HepG2 (cell line): Measurements from ENCODE around the gene IGFBP5. TPM values are rescaled to one million over a fixed set of nuclear protein-coding genes. Genes with fewer than 3 reads are reported as not detected.

Source experiments
- ATAC-seq: fragments of 200-7000 bp; cut with Tn5 transposase; 3 replicates; pipeline ENCODE4 v1.9.1; 2020; ENCODE audit warnings: mild to moderate bottlenecking, moderate library complexity
- BruUV-seq: library from RNA; stranded (reverse); fragments of 400-500 nt; replicated peaks from 2 replicates; lab custom pipeline; 2021; lab: Mats Ljungman, UMichigan
- CTCF ChIA-PET: fragments of 300-600 bp; formaldehyde crosslinking; extraction: SDS; loops from one replicate; lab custom pipeline; 2021; ENCODE audit warnings: low total read pairs, inconsistent platforms, low intra/inter-chr PET ratio; lab: Yijun Ruan, JAX
- POLR2A ChIA-PET: fragments of 350-600 bp; sonication (Branson Sonifier 250); formaldehyde crosslinking; loops from one replicate; lab custom pipeline; 2020; ENCODE audit warnings: antibody characterized with exemption, inconsistent platforms; lab: Yijun Ruan, JAX
- DNase-seq: peaks from one replicate; pipeline ENCODE4 v3.0.0-alpha.2; 2015; ENCODE audit warnings: low spot score
- FAIRE-seq: peaks from 3 replicates; lab custom pipeline; 2011; peaks lifted over from hg19 to GRCh38; lab: Jason Lieb, UNC
- H2AFZ ChIP-seq: one replicate; pipeline ENCODE4 v1.6.1; 2011; ENCODE audit warnings: low read length, inconsistent platforms
- H3K27ac ChIP-seq: fragments of 300-600 bp; 3 replicates; pipeline ENCODE4 v1.8.0; 2011; ENCODE audit warnings: mixed run types, mild to moderate bottlenecking, mixed read lengths, low read length, inconsistent platforms; ENCODE audit not compliant: insufficient read depth; ENCODE audit errors: extremely low read length
- H3K27me3 ChIP-seq, 2 experiments: fragments of 200-600 bp in 1 of 2; 2 replicates in 1 of 2; 3 replicates in 1 of 2; pipeline versions ENCODE4 v1.6.0 to v1.8.0; 2011; ENCODE audit warnings: low read length in 2 of 2, mild to moderate bottlenecking in 2 of 2, moderate library complexity in 2 of 2, inconsistent platforms in 1 of 2; ENCODE audit not compliant: insufficient read depth in 2 of 2, control insufficient read depth in 1 of 2
- H3K36me3 ChIP-seq, 2 experiments: fragments of 200-600 bp in 1 of 2; replicated peaks in 1 of 2; 2 replicates in 1 of 2; 3 replicates in 1 of 2; pipeline versions ENCODE4 v1.5.1 to v1.8.0; 2011; ENCODE audit warnings: low read length in 2 of 2, inconsistent platforms in 1 of 2; ENCODE audit not compliant: insufficient read depth in 2 of 2, control insufficient read depth in 1 of 2
- H3K4me1 ChIP-seq: 2 replicates; pipeline ENCODE4 v1.5.1; 2012; ENCODE audit warnings: low read length, inconsistent platforms; ENCODE audit not compliant: insufficient read depth
- H3K4me2 ChIP-seq: 2 replicates; pipeline ENCODE4 v1.6.0; 2011; ENCODE audit warnings: low read depth, low read length, inconsistent platforms
- H3K4me3 ChIP-seq, 3 experiments: fragments of 200-600 bp in 1 of 3; sonication (generic), shearing (Covaris generic) in 1 of 3; replicated peaks in 1 of 3; 2 replicates each; pipeline ENCODE4 v1.5.1; 2011 to 2016; ENCODE audit warnings: low read length in 3 of 3, inconsistent platforms in 2 of 3, low read depth in 2 of 3, mild to moderate bottlenecking in 2 of 3, control low read depth in 1 of 3, mixed read lengths in 1 of 3; ENCODE audit not compliant: insufficient read depth in 1 of 3
- H3K79me2 ChIP-seq: one replicate; pipeline ENCODE4 v1.6.1; 2011; ENCODE audit warnings: low read length, inconsistent platforms; ENCODE audit not compliant: insufficient read depth
- H3K9ac ChIP-seq: 2 replicates; pipeline ENCODE4 v1.6.0; 2011; ENCODE audit warnings: mild to moderate bottlenecking, low read depth, low read length, inconsistent platforms; ENCODE audit not compliant: insufficient read depth
- H3K9me3 ChIP-seq: 2 replicates; pipeline ENCODE4 v1.5.1; 2012; ENCODE audit warnings: mild to moderate bottlenecking, low read length
- H4K20me1 ChIP-seq: 2 replicates; pipeline ENCODE4 v1.6.0; 2011; ENCODE audit warnings: inconsistent platforms, mild to moderate bottlenecking, low read length, moderate library complexity; ENCODE audit not compliant: insufficient read depth
- FOSL2 ChIP-seq: sonication (generic); formaldehyde crosslinking; IDR thresholded peaks from 2 replicates; pipeline ENCODE4 v1.4.0; 2020; ENCODE audit warnings: missing genetic modification reagents
- KDM5B ChIP-seq: sonication (generic); formaldehyde crosslinking; IDR thresholded peaks from 2 replicates; pipeline ENCODE4 v1.4.0; 2020; ENCODE audit warnings: missing genetic modification reagents, mild to moderate bottlenecking, borderline replicate concordance
- MAFF ChIP-seq: IDR thresholded peaks from 2 replicates; pipeline ENCODE4 v1.6.1; 2011; ENCODE audit warnings: low read depth, low read length, improper control_type of control experiment
- SRSF4 ChIP-seq: fragments of 200-400 bp; formaldehyde crosslinking; IDR thresholded peaks from one replicate; pipeline ENCODE4 v1.6.1; 2018; ENCODE audit warnings: mild to moderate bottlenecking, low read depth, low read length, moderate library complexity; ENCODE audit not compliant: poor library complexity, severe bottlenecking
- U2AF1 ChIP-seq: fragments of 200-400 bp; formaldehyde crosslinking; optimal IDR thresholded peaks from 2 replicates; pipeline ENCODE3; 2017; ENCODE audit warnings: mild to moderate bottlenecking, low read depth, low read length
- WGBS: methylation state at CpG from one replicate; pipeline ENCODE4 v1.1.6; 2017; ENCODE audit warnings: low lambda C conversion rate; 5-methylcytosine and 5-hydroxymethylcytosine counted together
- in situ Hi-C: cut with HindIII; loops from 2 replicates; pipeline ENCODE4 v1.10.0; 2017; ENCODE audit warnings: low pct_unique_long_range_greater_than_20kb; ENCODE audit not compliant: extremely low pct_ligation_motif_present
- intact Hi-C: fragments of 100-400 bp; cut with micrococcal nuclease; formaldehyde crosslinking; loops from one replicate; pipeline ENCODE4 v1.10.0; 2022; ENCODE audit not compliant: unreplicated experiment
- polyA plus RNA-seq, 8 experiments: library from polyadenylated mRNA; depleted of rRNA in 3 of 8; stranded (reverse) in 7 of 8; unstranded in 1 of 8; fragments of >200 nt; fragmentation: Illumina TruSeq in 4 of 8; extraction: Trizol in 4 of 8; gene quantifications; 2 replicates each; pipeline versions ENCODE4 v1.2.1 to v1.2.3, GENCODE V29; 2011 to 2016; ENCODE audit warnings: low read depth in 4 of 8, missing spikeins in 1 of 8, mixed read lengths in 1 of 8; ENCODE audit not compliant: insufficient read depth in 1 of 8
- total RNA-seq, 5 experiments: library from RNA; depleted of rRNA; stranded (reverse); fragments of >200 nt; fragmentation: Illumina TruSeq; extraction: Trizol; gene quantifications; 2 replicates each; pipeline ENCODE4 v1.2.3, GENCODE V29; 2016; ENCODE audit warnings: low read depth in 1 of 5
- TF ChIP-seq, protein P1 (sequence below): IDR thresholded peaks from 2 replicates; pipeline ENCODE4 v1.6.1; 2016
- TF ChIP-seq, protein P2 (sequence below): sonication (generic); formaldehyde crosslinking; IDR thresholded peaks from 2 replicates; pipeline ENCODE4 v1.4.0; 2020; ENCODE audit warnings: low read depth, mild to moderate bottlenecking, missing genetic modification reagents

The IGFBP5 gene
- total and polyA plus RNA-seq, 2 of the 13 experiments (the other 11 are each of a cell fraction or from before 2014, with no cell fraction given): 0.15 TPM; not detected in 1

DNA sequence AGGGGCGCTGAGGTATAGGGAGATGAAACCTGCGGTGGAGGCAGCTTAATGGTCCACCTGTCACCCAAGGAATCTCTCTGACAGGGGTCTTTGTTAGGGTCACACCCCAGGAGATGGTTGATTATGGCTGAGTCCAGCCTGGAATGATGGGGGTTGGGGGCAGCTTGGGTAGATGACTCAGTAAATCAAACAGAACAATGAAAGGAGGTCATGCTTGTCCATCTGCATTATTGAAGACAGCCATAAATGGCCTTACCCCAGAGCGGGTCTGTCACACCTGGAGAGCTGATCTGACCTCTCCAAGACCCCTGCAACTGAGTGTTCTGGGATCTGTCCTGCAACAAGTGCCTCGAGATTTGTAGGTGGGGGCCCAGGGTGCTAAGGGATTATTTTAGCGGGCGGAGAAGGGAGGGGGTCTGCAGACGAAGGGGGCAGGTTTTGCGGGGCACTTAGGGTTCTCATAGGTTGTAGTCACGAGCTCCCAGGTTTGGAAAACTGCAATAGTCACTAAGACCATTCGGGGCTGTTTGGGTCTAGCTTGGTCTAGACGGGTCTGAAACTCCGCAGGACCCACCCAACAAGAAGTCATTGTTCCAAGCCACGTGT, 62.9 kb downstream of the IGFBP5 start:
- peaks cover 8 to 56% of the 10 kb centered on the region in 2 experiments; a peak in 4 of 5 replicates for H3K27me3 ChIP-seq
- H3K4me1 ChIP-seq: peaks cover 37% of the 10 kb centered on the region
- WGBS: 45% methylated on average over 12 of the region's 13 CpGs
- no peak overlapping the region for H3K4me2 ChIP-seq
- H2AFZ ChIP-seq: no peak overlapping the region
- no peak overlapping the region for H3K27ac ChIP-seq
- ChIA-PET POLR2A (interaction anchor here (1.5 kb wide), 1 partner anchor 113 kb away, joined by 5 read pairs; no protein-coding TSS in a partner anchor), CTCF (no interaction called here)
- TF ChIP-seq SRSF4 (no peak), FOSL2 (CRISPR knock-in tag) (peak; percentile 68), KDM5B (CRISPR knock-in tag) (no peak), U2AF1 (no peak), MAFF (no peak)
- TF ChIP-seq, protein P1, sequence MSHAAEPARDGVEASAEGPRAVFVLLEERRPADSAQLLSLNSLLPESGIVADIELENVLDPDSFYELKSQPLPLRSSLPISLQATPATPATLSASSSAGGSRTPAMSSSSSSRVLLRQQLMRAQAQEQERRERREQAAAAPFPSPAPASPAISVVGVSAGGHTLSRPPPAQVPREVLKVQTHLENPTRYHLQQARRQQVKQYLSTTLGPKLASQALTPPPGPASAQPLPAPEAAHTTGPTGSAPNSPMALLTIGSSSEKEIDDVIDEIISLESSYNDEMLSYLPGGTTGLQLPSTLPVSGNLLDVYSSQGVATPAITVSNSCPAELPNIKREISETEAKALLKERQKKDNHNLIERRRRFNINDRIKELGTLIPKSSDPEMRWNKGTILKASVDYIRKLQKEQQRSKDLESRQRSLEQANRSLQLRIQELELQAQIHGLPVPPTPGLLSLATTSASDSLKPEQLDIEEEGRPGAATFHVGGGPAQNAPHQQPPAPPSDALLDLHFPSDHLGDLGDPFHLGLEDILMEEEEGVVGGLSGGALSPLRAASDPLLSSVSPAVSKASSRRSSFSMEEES (CRISPR knock-in tag): no peak
- TF ChIP-seq, protein P2, sequence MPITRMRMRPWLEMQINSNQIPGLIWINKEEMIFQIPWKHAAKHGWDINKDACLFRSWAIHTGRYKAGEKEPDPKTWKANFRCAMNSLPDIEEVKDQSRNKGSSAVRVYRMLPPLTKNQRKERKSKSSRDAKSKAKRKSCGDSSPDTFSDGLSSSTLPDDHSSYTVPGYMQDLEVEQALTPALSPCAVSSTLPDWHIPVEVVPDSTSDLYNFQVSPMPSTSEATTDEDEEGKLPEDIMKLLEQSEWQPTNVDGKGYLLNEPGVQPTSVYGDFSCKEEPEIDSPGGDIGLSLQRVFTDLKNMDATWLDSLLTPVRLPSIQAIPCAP (CRISPR knock-in tag): no peak
- no peak overlapping the region for H3K9ac ChIP-seq
- ATAC-seq (no peak), FAIRE-seq (no peak), DNase-seq (no peak)
- BruUV-seq: no TSS peak
- intact Hi-C loops: no loop called here
- in situ Hi-C loops: no loop called here
- H4K20me1 ChIP-seq: no peaks in the 10 kb centered on the region
- no peak overlapping the region; a peak in 1 of 6 replicates for H3K4me3 ChIP-seq
- no peaks in the 10 kb centered on the region for H3K79me2 ChIP-seq
- no peaks in the 10 kb centered on the region for H3K36me3 ChIP-seq
- no peaks in the 10 kb centered on the region for H3K9me3 ChIP-seq
